HepG2 (cell line): ENCODE results near the gene SDK2. TPM values are rescaled to one million over a fixed set of nuclear protein-coding genes. Genes with fewer than 3 reads are reported as not detected.

Source experiments
- ATAC-seq: fragments of 200-7000 bp; cut with Tn5 transposase; 3 replicates; pipeline ENCODE4 v1.9.1; 2020; ENCODE audit warnings: mild to moderate bottlenecking, moderate library complexity
- BruUV-seq: library from RNA; stranded (reverse); fragments of 400-500 nt; replicated peaks from 2 replicates; lab custom pipeline; 2021; lab: Mats Ljungman, UMichigan
- CTCF ChIA-PET: fragments of 300-600 bp; formaldehyde crosslinking; extraction: SDS; loops from one replicate; lab custom pipeline; 2021; ENCODE audit warnings: low total read pairs, inconsistent platforms, low intra/inter-chr PET ratio; lab: Yijun Ruan, JAX
- POLR2A ChIA-PET: fragments of 350-600 bp; sonication (Branson Sonifier 250); formaldehyde crosslinking; loops from one replicate; lab custom pipeline; 2020; ENCODE audit warnings: antibody characterized with exemption, inconsistent platforms; lab: Yijun Ruan, JAX
- DNase-seq: peaks from one replicate; pipeline ENCODE4 v3.0.0-alpha.2; 2015; ENCODE audit warnings: low spot score
- FAIRE-seq: peaks from 3 replicates; lab custom pipeline; 2011; peaks lifted over from hg19 to GRCh38; lab: Jason Lieb, UNC
- H2AFZ ChIP-seq: one replicate; pipeline ENCODE4 v1.6.1; 2011; ENCODE audit warnings: low read length, inconsistent platforms
- H3K27ac ChIP-seq: fragments of 300-600 bp; 3 replicates; pipeline ENCODE4 v1.8.0; 2011; ENCODE audit warnings: mixed run types, mild to moderate bottlenecking, mixed read lengths, low read length, inconsistent platforms; ENCODE audit not compliant: insufficient read depth; ENCODE audit errors: extremely low read length
- H3K27me3 ChIP-seq, 2 experiments: fragments of 200-600 bp in 1 of 2; 2 replicates in 1 of 2; 3 replicates in 1 of 2; pipeline versions ENCODE4 v1.6.0 to v1.8.0; 2011; ENCODE audit warnings: low read length in 2 of 2, mild to moderate bottlenecking in 2 of 2, moderate library complexity in 2 of 2, inconsistent platforms in 1 of 2; ENCODE audit not compliant: insufficient read depth in 2 of 2, control insufficient read depth in 1 of 2
- H3K36me3 ChIP-seq, 2 experiments: fragments of 200-600 bp in 1 of 2; replicated peaks in 1 of 2; 2 replicates in 1 of 2; 3 replicates in 1 of 2; pipeline versions ENCODE4 v1.5.1 to v1.8.0; 2011; ENCODE audit warnings: low read length in 2 of 2, inconsistent platforms in 1 of 2; ENCODE audit not compliant: insufficient read depth in 2 of 2, control insufficient read depth in 1 of 2
- H3K4me1 ChIP-seq: 2 replicates; pipeline ENCODE4 v1.5.1; 2012; ENCODE audit warnings: low read length, inconsistent platforms; ENCODE audit not compliant: insufficient read depth
- H3K4me2 ChIP-seq: 2 replicates; pipeline ENCODE4 v1.6.0; 2011; ENCODE audit warnings: low read depth, low read length, inconsistent platforms
- H3K4me3 ChIP-seq, 3 experiments: fragments of 200-600 bp in 1 of 3; sonication (generic), shearing (Covaris generic) in 1 of 3; replicated peaks in 1 of 3; 2 replicates each; pipeline ENCODE4 v1.5.1; 2011 to 2016; ENCODE audit warnings: low read length in 3 of 3, inconsistent platforms in 2 of 3, low read depth in 2 of 3, mild to moderate bottlenecking in 2 of 3, control low read depth in 1 of 3, mixed read lengths in 1 of 3; ENCODE audit not compliant: insufficient read depth in 1 of 3
- H3K79me2 ChIP-seq: one replicate; pipeline ENCODE4 v1.6.1; 2011; ENCODE audit warnings: low read length, inconsistent platforms; ENCODE audit not compliant: insufficient read depth
- H3K9ac ChIP-seq: 2 replicates; pipeline ENCODE4 v1.6.0; 2011; ENCODE audit warnings: mild to moderate bottlenecking, low read depth, low read length, inconsistent platforms; ENCODE audit not compliant: insufficient read depth
- H3K9me3 ChIP-seq: 2 replicates; pipeline ENCODE4 v1.5.1; 2012; ENCODE audit warnings: mild to moderate bottlenecking, low read length
- H4K20me1 ChIP-seq: 2 replicates; pipeline ENCODE4 v1.6.0; 2011; ENCODE audit warnings: inconsistent platforms, mild to moderate bottlenecking, low read length, moderate library complexity; ENCODE audit not compliant: insufficient read depth
- ARNT ChIP-seq: fragments of 450-650 bp; IDR thresholded peaks from 2 replicates; pipeline ENCODE4 v1.6.1; 2017
- CTCF ChIP-seq: sonication (generic); formaldehyde crosslinking; IDR thresholded peaks from 2 replicates; pipeline ENCODE4 v1.5.0; 2020; ENCODE audit warnings: mild to moderate bottlenecking, missing genetic modification reagents, moderate library complexity
- HNRNPH1 ChIP-seq: fragments of 200-400 bp; formaldehyde crosslinking; optimal IDR thresholded peaks from 2 replicates; pipeline ENCODE3; 2017; ENCODE audit warnings: mild to moderate bottlenecking, low read depth, low read length
- IKZF4 ChIP-seq: sonication (generic); formaldehyde crosslinking; IDR thresholded peaks from 2 replicates; pipeline ENCODE4 v1.5.1; 2020; ENCODE audit warnings: borderline replicate concordance, mild to moderate bottlenecking, low read depth, missing genetic modification reagents; ENCODE audit errors: not compliant biosample characterization
- MNT ChIP-seq: fragments of 450-650 bp; IDR thresholded peaks from 2 replicates; pipeline ENCODE4 v1.6.1; 2016
- NR2C2 ChIP-seq: sonication (generic); formaldehyde crosslinking; IDR thresholded peaks from 2 replicates; pipeline ENCODE4 v1.4.0; 2020; ENCODE audit warnings: missing genetic modification reagents, mild to moderate bottlenecking, moderate library complexity, borderline replicate concordance
- NR2F1 ChIP-seq, 2 experiments: fragments of 450-650 bp in 1 of 2; formaldehyde crosslinking in 1 of 2; IDR thresholded peaks; 2 replicates each; pipeline versions ENCODE4 v1.5.0 to v1.6.1; 2016 to 2020; ENCODE audit warnings: mild to moderate bottlenecking in 1 of 2, missing compliant biosample characterization in 1 of 2, missing genetic modification reagents in 1 of 2, moderate library complexity in 1 of 2
- RXRB ChIP-seq: IDR thresholded peaks from 2 replicates; pipeline ENCODE4 v1.6.1; 2016; ENCODE audit warnings: borderline replicate concordance, missing genetic modification reagents, missing compliant biosample characterization
- SALL1 ChIP-seq: sonication (generic); formaldehyde crosslinking; IDR thresholded peaks from 2 replicates; pipeline ENCODE4 v1.8.0; 2022; ENCODE audit warnings: mild to moderate bottlenecking, missing genetic modification reagents
- STAG1 ChIP-seq: sonication (generic); formaldehyde crosslinking; IDR thresholded peaks from 2 replicates; pipeline ENCODE4 v1.4.0; 2020; ENCODE audit warnings: missing genetic modification reagents
- TEAD2 ChIP-seq: sonication (generic); formaldehyde crosslinking; IDR thresholded peaks from 2 replicates; pipeline ENCODE4 v1.9.0; 2021; ENCODE audit warnings: missing genetic modification reagents
- U2AF1 ChIP-seq: fragments of 200-400 bp; formaldehyde crosslinking; optimal IDR thresholded peaks from 2 replicates; pipeline ENCODE3; 2017; ENCODE audit warnings: mild to moderate bottlenecking, low read depth, low read length
- WIZ ChIP-seq: sonication (generic); formaldehyde crosslinking; IDR thresholded peaks from 2 replicates; pipeline ENCODE4 v1.5.1; 2020; ENCODE audit warnings: mild to moderate bottlenecking, missing genetic modification reagents
- ZNF44 ChIP-seq: sonication (generic); formaldehyde crosslinking; IDR thresholded peaks from 2 replicates; pipeline ENCODE4 v1.5.1; 2020; ENCODE audit warnings: mild to moderate bottlenecking, missing genetic modification reagents
- ZNF720 ChIP-seq: sonication (generic); formaldehyde crosslinking; IDR thresholded peaks from 2 replicates; pipeline ENCODE4 v1.4.0; 2020; ENCODE audit warnings: missing genetic modification reagents
- ZNF768 ChIP-seq: sonication (generic); formaldehyde crosslinking; IDR thresholded peaks from 2 replicates; pipeline ENCODE4 v1.4.0; 2020; ENCODE audit warnings: missing genetic modification reagents
- ZZZ3 ChIP-seq: sonication (generic); formaldehyde crosslinking; IDR thresholded peaks from 2 replicates; pipeline ENCODE4 v1.4.0; 2020; ENCODE audit warnings: missing genetic modification reagents, mild to moderate bottlenecking, borderline replicate concordance
- WGBS: methylation state at CpG from one replicate; pipeline ENCODE4 v1.1.6; 2017; ENCODE audit warnings: low lambda C conversion rate; 5-methylcytosine and 5-hydroxymethylcytosine counted together
- in situ Hi-C: cut with HindIII; loops from 2 replicates; pipeline ENCODE4 v1.10.0; 2017; ENCODE audit warnings: low pct_unique_long_range_greater_than_20kb; ENCODE audit not compliant: extremely low pct_ligation_motif_present
- intact Hi-C: fragments of 100-400 bp; cut with micrococcal nuclease; formaldehyde crosslinking; loops from one replicate; pipeline ENCODE4 v1.10.0; 2022; ENCODE audit not compliant: unreplicated experiment
- polyA plus RNA-seq, 8 experiments: library from polyadenylated mRNA; depleted of rRNA in 3 of 8; stranded (reverse) in 7 of 8; unstranded in 1 of 8; fragments of >200 nt; fragmentation: Illumina TruSeq in 4 of 8; extraction: Trizol in 4 of 8; gene quantifications; 2 replicates each; pipeline versions ENCODE4 v1.2.1 to v1.2.3, GENCODE V29; 2011 to 2016; ENCODE audit warnings: low read depth in 4 of 8, missing spikeins in 1 of 8, mixed read lengths in 1 of 8; ENCODE audit not compliant: insufficient read depth in 1 of 8
- total RNA-seq, 5 experiments: library from RNA; depleted of rRNA; stranded (reverse); fragments of >200 nt; fragmentation: Illumina TruSeq; extraction: Trizol; gene quantifications; 2 replicates each; pipeline ENCODE4 v1.2.3, GENCODE V29; 2016; ENCODE audit warnings: low read depth in 1 of 5
- TF ChIP-seq, protein P1 (sequence below): sonication (generic); formaldehyde crosslinking; IDR thresholded peaks from 2 replicates; pipeline ENCODE4 v1.4.0; 2020; ENCODE audit warnings: missing genetic modification reagents, mild to moderate bottlenecking, borderline replicate concordance

The SDK2 gene
- total and polyA plus RNA-seq, 2 of the 13 experiments (the other 11 are each of a cell fraction or from before 2014, with no cell fraction given): not detected

- Histone ChIP-seq H4K20me1 (peaks cover 5% of the 10 kb centered on the region; the same call in 1 of the 2 replicates), H3K9ac (no peak overlapping the region), H3K9me3 (no peaks in the 10 kb centered on the region), H3K27me3 (peaks cover 8 to 79% of the 10 kb centered on the region in 2 experiments; a peak in 4 of 5 replicates), H3K4me2 (no peak overlapping the region), H3K4me1 (no peaks in the 10 kb centered on the region), H3K4me3 (no peak overlapping the region), H3K79me2 (no peaks in the 10 kb centered on the region), H2AFZ (no peak overlapping the region), H3K27ac (no peak overlapping the region), H3K36me3 (no peaks in the 10 kb centered on the region)
- DNase-seq (no peak), ATAC-seq (0 out of 3 replicates have a peak, but pooled peaks have one; percentile 16), FAIRE-seq (no peak)
- CTCF ChIA-PET: no interaction called here
- 19% methylated on average over 5 of the region's 5 CpGs for WGBS
- intact Hi-C loops (no loop called here), in situ Hi-C loops (no loop called here)
- POLR2A ChIA-PET: no interaction called here
- BruUV-seq: no TSS peak
- TF ChIP-seq CTCF (CRISPR knock-in tag) (peak; percentile 25; the same call in 1 of the 2 replicates), U2AF1 (no peak), SALL1 (CRISPR knock-in tag) (no peak), NR2F1 (CRISPR knock-in tag; IDR thresholded peaks at IDR 0.05) (no peak), NR2C2 (CRISPR knock-in tag) (no peak), ZNF720 (CRISPR knock-in tag) (no peak), HNRNPH1 (no peak), STAG1 (peak; percentile 39), TEAD2 (CRISPR knock-in tag) (no peak), RXRB (no peak), ZNF768 (CRISPR knock-in tag) (peak; percentile 40; the same call in 1 of the 2 replicates), IKZF4 (no peak), MNT (no peak), WIZ (CRISPR knock-in tag) (no peak), ARNT (no peak), ZNF44 (CRISPR knock-in tag) (no peak), ZZZ3 (no peak)
- TF ChIP-seq, protein P1, sequence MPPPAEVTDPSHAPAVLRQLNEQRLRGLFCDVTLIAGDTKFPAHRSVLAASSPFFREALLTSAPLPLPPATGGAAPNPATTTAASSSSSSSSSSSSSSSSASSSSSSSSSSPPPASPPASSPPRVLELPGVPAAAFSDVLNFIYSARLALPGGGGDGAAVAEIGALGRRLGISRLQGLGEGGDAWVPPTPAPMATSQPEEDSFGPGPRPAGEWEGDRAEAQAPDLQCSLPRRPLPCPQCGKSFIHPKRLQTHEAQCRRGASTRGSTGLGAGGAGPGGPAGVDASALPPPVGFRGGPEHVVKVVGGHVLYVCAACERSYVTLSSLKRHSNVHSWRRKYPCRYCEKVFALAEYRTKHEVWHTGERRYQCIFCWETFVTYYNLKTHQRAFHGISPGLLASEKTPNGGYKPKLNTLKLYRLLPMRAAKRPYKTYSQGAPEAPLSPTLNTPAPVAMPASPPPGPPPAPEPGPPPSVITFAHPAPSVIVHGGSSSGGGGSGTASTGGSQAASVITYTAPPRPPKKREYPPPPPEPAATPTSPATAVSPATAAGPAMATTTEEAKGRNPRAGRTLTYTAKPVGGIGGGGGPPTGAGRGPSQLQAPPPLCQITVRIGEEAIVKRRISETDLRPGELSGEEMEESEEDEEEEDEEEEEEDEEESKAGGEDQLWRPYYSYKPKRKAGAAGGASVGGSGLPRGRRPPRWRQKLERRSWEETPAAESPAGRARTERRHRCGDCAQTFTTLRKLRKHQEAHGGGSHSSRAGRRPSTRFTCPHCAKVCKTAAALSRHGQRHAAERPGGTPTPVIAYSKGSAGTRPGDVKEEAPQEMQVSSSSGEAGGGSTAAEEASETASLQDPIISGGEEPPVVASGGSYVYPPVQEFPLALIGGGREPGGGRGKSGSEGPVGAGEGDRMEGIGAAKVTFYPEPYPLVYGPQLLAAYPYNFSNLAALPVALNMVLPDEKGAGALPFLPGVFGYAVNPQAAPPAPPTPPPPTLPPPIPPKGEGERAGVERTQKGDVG (CRISPR knock-in tag): no peak
These were observed 58.7 kb downstream of the SDK2 start for GRCh38 chr17:73585583-73585982.
